PFSK-1 (cell line): ENCODE results near the gene LETMD1.

ENCODE experiments used
- POLR2AphosphoS5 ChIP-seq: IDR thresholded peaks from 2 replicates; pipeline ENCODE4 v1.6.1; 2012; ENCODE audit warnings: low read depth, mild to moderate bottlenecking, control low read depth, low read length, moderate library complexity
- REST ChIP-seq, 2 experiments: IDR thresholded peaks; 2 replicates each; pipeline versions ENCODE4 v1.6.1 to v1.8.0; 2011 to 2012; ENCODE audit warnings: low read depth in 2 of 2, low read length in 2 of 2, control low read depth in 1 of 2, inconsistent platforms in 1 of 2, mild to moderate bottlenecking in 1 of 2, moderate library complexity in 1 of 2; ENCODE audit not compliant: insufficient read depth in 1 of 2
- SIN3A ChIP-seq: IDR thresholded peaks from 2 replicates; pipeline ENCODE4 v1.6.1; 2012; ENCODE audit warnings: mild to moderate bottlenecking, low read length, moderate library complexity, borderline replicate concordance; ENCODE audit not compliant: insufficient read depth
- TAF1 ChIP-seq: IDR thresholded peaks from 2 replicates; pipeline ENCODE4 v1.6.1; 2012; ENCODE audit warnings: low read length, control low read depth, borderline replicate concordance; ENCODE audit not compliant: insufficient read depth

DNA sequence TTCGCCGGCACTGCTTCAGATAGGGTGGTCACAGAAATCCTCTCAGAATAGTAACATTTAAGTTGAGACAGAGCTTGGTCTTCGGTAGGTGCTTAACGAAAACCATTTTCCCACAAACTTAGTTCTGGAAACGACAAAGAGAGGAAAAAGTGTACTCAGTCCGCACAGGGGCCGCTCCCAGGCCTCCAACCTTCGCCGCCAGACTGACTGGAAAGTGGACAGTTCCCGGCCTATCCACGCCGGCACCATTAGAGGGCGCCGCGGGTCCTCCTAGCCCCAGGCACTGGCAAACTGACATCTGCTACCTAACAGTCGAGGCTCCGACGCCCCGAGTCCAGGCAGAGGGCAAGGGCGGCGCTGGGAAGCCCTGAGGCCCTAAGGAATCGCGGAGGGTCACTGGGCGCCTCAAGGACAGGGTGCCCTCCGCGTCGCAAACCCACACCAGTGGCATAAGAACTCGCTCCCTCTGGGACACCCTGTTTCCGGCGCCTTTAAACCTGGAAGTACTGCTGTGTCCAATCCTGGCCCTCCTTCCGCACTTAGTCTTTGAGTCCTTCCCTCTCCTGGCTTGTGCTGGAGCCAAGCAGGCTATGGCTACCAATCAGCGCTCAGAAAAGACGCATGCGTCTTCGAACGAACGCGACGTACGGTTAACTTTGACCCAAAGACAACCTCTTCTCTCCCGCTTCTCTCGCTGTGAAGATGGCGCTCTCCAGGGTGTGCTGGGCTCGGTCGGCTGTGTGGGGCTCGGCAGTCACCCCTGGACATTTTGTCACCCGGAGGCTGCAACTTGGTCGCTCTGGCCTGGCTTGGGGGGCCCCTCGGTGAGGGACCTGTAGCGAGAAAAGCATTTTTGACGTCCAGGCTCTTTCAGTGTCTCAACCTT is at the start of gene LETMD1:
- TF ChIP-seq POLR2AphosphoS5 (peak; percentile 97), TAF1 (peak; percentile 96), REST (IDR thresholded peaks at IDR 0.05; ENCODE audit: insufficient read depth in 1 of 2, low read depth in 2 of 2, low read length in 2 of 2) (peak; percentile 74 to 87; a peak in 3 of 4 replicates), SIN3A (peak; percentile 12; the same call in 1 of the 2 replicates)
